H1 (cell line): ENCODE results near the gene ODAD3. TPM values are rescaled to one million over a fixed set of nuclear protein-coding genes. Genes with fewer than 3 reads are reported as not detected.

Experiments used
- CTCF ChIA-PET: fragments of 300-600 bp; sonication (Branson Sonifier 250); formaldehyde crosslinking; loops from one replicate; lab custom pipeline; 2021; ENCODE audit not compliant: partially characterized antibody; lab: Charles Lee
- POLR2A ChIA-PET: fragments of 300-600 bp; sonication (Branson Sonifier 250); formaldehyde crosslinking; loops from one replicate; lab custom pipeline; 2021; ENCODE audit warnings: inconsistent platforms; ENCODE audit not compliant: partially characterized antibody; lab: Charles Lee
- DNase-seq, 2 experiments: peaks; one replicate each; pipeline versions ENCODE4 v3.0.0 to v3.0.0-alpha.2; 2010 to 2022; ENCODE audit warnings: low spot score in 2 of 2, low read depth in 1 of 2, mixed read lengths in 1 of 2
- FAIRE-seq: peaks from 2 replicates; lab custom pipeline; 2011; peaks lifted over from hg19 to GRCh38; lab: Jason Lieb, UNC
- H2AFZ ChIP-seq: 2 replicates; pipeline ENCODE4 v1.8.1; 2012; ENCODE audit warnings: low read length, inconsistent platforms
- H2AK5ac ChIP-seq: 2 replicates; pipeline ENCODE4 v1.6.1; 2013; ENCODE audit warnings: low read depth, low read length
- H2BK120ac ChIP-seq: replicated peaks from 2 replicates; pipeline ENCODE3; 2013; ENCODE audit warnings: low read depth, low read length, inconsistent platforms
- H2BK12ac ChIP-seq: 2 replicates; pipeline ENCODE4 v1.6.1; 2013; ENCODE audit warnings: low read depth, low read length
- H2BK15ac ChIP-seq: 2 replicates; pipeline ENCODE4 v1.6.1; 2013; ENCODE audit warnings: low read length
- H2BK20ac ChIP-seq: 2 replicates; pipeline ENCODE4 v1.6.1; 2013; ENCODE audit warnings: low read length
- H2BK5ac ChIP-seq: 2 replicates; pipeline ENCODE4 v1.6.1; 2013; ENCODE audit warnings: low read depth, low read length
- H3K14ac ChIP-seq: 2 replicates; pipeline ENCODE4 v1.6.1; 2013; ENCODE audit warnings: inconsistent platforms; ENCODE audit not compliant: insufficient read length
- H3K18ac ChIP-seq: 2 replicates; pipeline ENCODE4 v1.6.1; 2013; ENCODE audit warnings: low read length; ENCODE audit errors: extremely low read depth
- H3K23ac ChIP-seq: 2 replicates; pipeline ENCODE4 v1.6.1; 2013; ENCODE audit warnings: inconsistent platforms; ENCODE audit not compliant: insufficient read length
- H3K23me2 ChIP-seq: 2 replicates; pipeline ENCODE4 v1.6.1; 2013; ENCODE audit warnings: low read depth, low read length
- H3K27ac ChIP-seq: 2 replicates; pipeline ENCODE4 v1.6.1; 2011; ENCODE audit warnings: low read depth, low read length, inconsistent platforms
- H3K27me3 ChIP-seq, 4 experiments: replicated peaks in 1 of 4; 1 replicate in 1 of 4; 2 replicates in 3 of 4; pipeline versions ENCODE4 v1.6.1 to v1.8.1; 2011 to 2013; ENCODE audit warnings: low read length in 3 of 4, mild to moderate bottlenecking in 3 of 4, inconsistent platforms in 2 of 4, mixed read lengths in 2 of 4, moderate library complexity in 1 of 4; ENCODE audit not compliant: control insufficient read depth in 3 of 4, insufficient read depth in 3 of 4; ENCODE audit errors: extremely low read depth in 1 of 4
- H3K36me3 ChIP-seq, 4 experiments: 2 replicates each; pipeline versions ENCODE4 v1.6.1 to v1.8.1; 2011 to 2013; ENCODE audit warnings: mild to moderate bottlenecking in 4 of 4, low read length in 3 of 4, moderate library complexity in 2 of 4, control low read depth in 1 of 4, inconsistent platforms in 1 of 4; ENCODE audit not compliant: insufficient read depth in 4 of 4, control insufficient read depth in 2 of 4
- H3K4ac ChIP-seq: replicated peaks from 2 replicates; pipeline ENCODE3; 2013; ENCODE audit warnings: low read length, low read depth, mixed read lengths, inconsistent platforms; ENCODE audit not compliant: insufficient read length
- H3K4me1 ChIP-seq, 4 experiments: replicated peaks in 1 of 4; 1 replicate in 1 of 4; 2 replicates in 3 of 4; pipeline versions ENCODE4 v1.6.1 to v1.8.1; 2011 to 2013; ENCODE audit warnings: low read length in 3 of 4, inconsistent platforms in 2 of 4, mixed read lengths in 1 of 4; ENCODE audit not compliant: insufficient read depth in 4 of 4, control insufficient read depth in 3 of 4
- H3K4me2 ChIP-seq, 2 experiments: 2 replicates each; pipeline versions ENCODE4 v1.6.1 to v1.8.1; 2011 to 2013; ENCODE audit warnings: low read depth in 2 of 2, low read length in 2 of 2, control low read depth in 1 of 2, inconsistent platforms in 1 of 2, mild to moderate bottlenecking in 1 of 2; ENCODE audit not compliant: insufficient read depth in 1 of 2
- H3K4me3 ChIP-seq, 4 experiments: fragments of 200-600, 300-600 bp in 1 of 4; sonication (generic), shearing (Covaris generic), sonication (Bioruptor Twin) in 1 of 4; 2 replicates each; pipeline versions ENCODE4 v1.5.1 to v1.8.1; 2011 to 2016; ENCODE audit warnings: low read length in 4 of 4, low read depth in 3 of 4, control low read depth in 2 of 4, inconsistent platforms in 2 of 4, mild to moderate bottlenecking in 2 of 4, mixed read lengths in 1 of 4, moderate library complexity in 1 of 4; ENCODE audit not compliant: insufficient read depth in 2 of 4; ENCODE audit errors: extremely low read depth in 1 of 4
- H3K56ac ChIP-seq: replicated peaks from 2 replicates; pipeline ENCODE3; 2013; ENCODE audit warnings: low read depth, mild to moderate bottlenecking, mixed read lengths, low read length, inconsistent platforms; ENCODE audit not compliant: insufficient read length
- H3K79me1 ChIP-seq: 2 replicates; pipeline ENCODE4 v1.6.1; 2013; ENCODE audit warnings: low read depth, low read length, control low read depth
- H3K79me2 ChIP-seq, 2 experiments: 2 replicates each; pipeline versions ENCODE4 v1.6.1 to v1.8.1; 2012 to 2013; ENCODE audit warnings: low read length in 2 of 2, mild to moderate bottlenecking in 2 of 2, inconsistent platforms in 1 of 2; ENCODE audit not compliant: insufficient read depth in 2 of 2, control insufficient read depth in 1 of 2
- H3K9ac ChIP-seq, 4 experiments: replicated peaks in 1 of 4; 1 replicate in 1 of 4; 2 replicates in 3 of 4; pipeline versions ENCODE4 v1.6.1 to v1.8.1; 2011 to 2013; ENCODE audit warnings: low read depth in 3 of 4, low read length in 3 of 4, control low read depth in 2 of 4, mild to moderate bottlenecking in 2 of 4, moderate library complexity in 2 of 4, inconsistent platforms in 1 of 4; ENCODE audit errors: extremely low read depth in 1 of 4
- H3K9me3 ChIP-seq, 2 experiments: 2 replicates each; pipeline versions ENCODE4 v1.6.1 to v1.8.1; 2012 to 2013; ENCODE audit warnings: mild to moderate bottlenecking in 2 of 2, moderate library complexity in 2 of 2, control low read depth in 1 of 2, inconsistent platforms in 1 of 2, low read depth in 1 of 2, low read length in 1 of 2, mixed read lengths in 1 of 2; ENCODE audit not compliant: insufficient read depth in 2 of 2
- H4K20me1 ChIP-seq, 2 experiments: replicated peaks in 1 of 2; 2 replicates each; pipeline versions ENCODE3 to v1.8.1; 2011 to 2013; ENCODE audit warnings: inconsistent platforms in 2 of 2, low read length in 2 of 2, mild to moderate bottlenecking in 1 of 2; ENCODE audit not compliant: insufficient read depth in 2 of 2, control insufficient read depth in 1 of 2
- H4K5ac ChIP-seq: 2 replicates; pipeline ENCODE4 v1.6.1; 2013; ENCODE audit warnings: low read length, low read depth, mixed read lengths, inconsistent platforms; ENCODE audit not compliant: insufficient read length
- H4K8ac ChIP-seq: 2 replicates; pipeline ENCODE4 v1.8.0; 2013; ENCODE audit warnings: mild to moderate bottlenecking, moderate library complexity, low read length, inconsistent platforms; ENCODE audit not compliant: insufficient read depth; ENCODE audit errors: extremely low read depth
- H4K91ac ChIP-seq: replicated peaks from 2 replicates; pipeline ENCODE3; 2013; ENCODE audit warnings: low read length, mixed read lengths, inconsistent platforms; ENCODE audit not compliant: insufficient read length
- CBX8 ChIP-seq: fragments of 300-800, 300-1000 bp; sonication (generic); IDR thresholded peaks from 2 replicates; pipeline ENCODE4 v1.7.1; 2016; ENCODE audit warnings: low read depth, low read length, borderline replicate concordance
- E2F6 ChIP-seq: IDR thresholded peaks from 2 replicates; pipeline ENCODE4 v1.6.1; 2012; ENCODE audit warnings: inconsistent platforms
- KDM5A ChIP-seq: fragments of 200-600 bp; IDR thresholded peaks from 2 replicates; pipeline ENCODE4 v1.7.1; 2012; ENCODE audit warnings: mild to moderate bottlenecking, low read length, inconsistent platforms, mixed read lengths
- POLR2AphosphoS5 ChIP-seq: IDR thresholded peaks from 2 replicates; pipeline ENCODE4 v1.6.1; 2011; ENCODE audit warnings: low read depth, low read length
- WGBS, 2 experiments: shearing (Covaris generic) in 1 of 2; methylation state at CpG; one replicate each; pipeline versions ENCODE4 v1.1.6 to v1.1.7; 2013 to 2015; ENCODE audit warnings: low lambda C conversion rate in 2 of 2, mixed read lengths in 2 of 2, inconsistent platforms in 1 of 2, low coverage in 1 of 2, missing lambda C conversion rate in 1 of 2; ENCODE audit not compliant: insufficient replicate concordance in 2 of 2, insufficient coverage in 1 of 2, insufficient read length in 1 of 2; ENCODE audit errors: extremely low coverage in 1 of 2, missing lambda C conversion rate in 1 of 2; 5-methylcytosine and 5-hydroxymethylcytosine counted together
- polyA plus RNA-seq, 7 experiments: library from polyadenylated mRNA; depleted of rRNA in 3 of 7; stranded (reverse) in 5 of 7; unstranded in 2 of 7; fragments of >200 nt in 5 of 7; fragments of 200-250 nt in 2 of 7; gene quantifications; 1 replicate in 5 of 7; 2 replicates in 1 of 7; 4 replicates in 1 of 7; pipeline versions ENCODE4 v1.2.1 to v1.2.3, GENCODE V29; 2011 to 2013; ENCODE audit warnings: missing spikeins in 2 of 7, mixed read lengths in 2 of 7
- total RNA-seq: library from RNA; stranded (reverse); fragmentation: NEBNext Ultra II Directional; extraction: Animal tissue kit (Norgen Biotek cat#: 25700); gene quantifications from 2 replicates; pipeline ENCODE4 v1.2.1, GENCODE V29; 2021

ODAD3 gene
- total and polyA plus RNA-seq, 2 of the 8 experiments (the other 6 are each of a cell fraction or from before 2014, with no cell fraction given), result 2.1 to 2.2 TPM

GRCh38 chr19:11450570-11451326 is 15.8 kb upstream of the ODAD3 start:
- no peak overlapping the region for H3K18ac ChIP-seq
- no peak overlapping the region; a peak in 1 of 4 replicates for H3K4me2 ChIP-seq
- peaks cover 3 to 12% of the 10 kb centered on the region in 2 experiments for H4K20me1 ChIP-seq
- no peak overlapping the region for H3K4me3 ChIP-seq
- H4K8ac ChIP-seq, result peak overlapping the region; percentile 62
- no peak overlapping the region for H2BK15ac ChIP-seq
- WGBS, 2 experiments, result 86% methylated on average over 17 of the region's 21 CpGs; no CpG with 5 or more reads in 1 of the 2 experiments
- H2BK120ac ChIP-seq, result no peak overlapping the region
- H2AFZ ChIP-seq, result no peak overlapping the region
- no peak overlapping the region for H2BK20ac ChIP-seq
- peaks cover 6 to 33% (median 24%) of the 10 kb centered on the region in 4 experiments; a peak in 5 of 8 replicates for H3K36me3 ChIP-seq
- no peak overlapping the region for H3K4ac ChIP-seq
- DNase-seq (no peak), FAIRE-seq (no peak)
- no peak overlapping the region for H3K56ac ChIP-seq
- H4K91ac ChIP-seq, result no peak overlapping the region
- no peaks in the 10 kb centered on the region for H3K79me2 ChIP-seq
- peaks cover 2 to 13% (median 7%) of the 10 kb centered on the region in 4 experiments; a peak in 6 of 7 replicates for H3K4me1 ChIP-seq
- no peak overlapping the region for H3K9ac ChIP-seq
- no peaks in the 10 kb centered on the region for H3K79me1 ChIP-seq
- H2BK12ac ChIP-seq, result no peak overlapping the region
- no peak overlapping the region for H3K23ac ChIP-seq
- H3K14ac ChIP-seq, result no peak overlapping the region
- H2AK5ac ChIP-seq, result no peak overlapping the region
- no peaks in the 10 kb centered on the region for H3K9me3 ChIP-seq
- POLR2A ChIA-PET, result interaction anchor here (1.9 to 3.3 kb wide), 4 partner anchors 10 to 33 kb away, joined by 6 to 14 read pairs (median 8); partner anchors contain the start of gene RGL3
- CTCF ChIA-PET, result no interaction called here
- TF ChIP-seq KDM5A (no peak), POLR2AphosphoS5 (0 out of 2 replicates have a peak, but pooled peaks have one; percentile 12), CBX8 (no peak), E2F6 (no peak)
- TF ChIP-seq, all 59 proteins: peak for 1
- no peak overlapping the region for H4K5ac ChIP-seq
- H3K27ac ChIP-seq, result no peak overlapping the region
- H3K23me2 ChIP-seq, result no peaks in the 10 kb centered on the region
- no peak overlapping the region for H2BK5ac ChIP-seq
- H3K27me3 ChIP-seq, result no peaks in the 10 kb centered on the region
